ENCODE measurements around the gene CLIC1. TPM values are rescaled to one million over a fixed set of nuclear protein-coding genes. Genes with fewer than 3 reads are reported as not detected.

CLIC1 gene
- total RNA-seq, 4 donors from 2014 or later = 244 to 443 (median 336) TPM

GRCh38 chr6:31776485-31776988 is 40.2 kb upstream of the CLIC1 start:
- no peak for ATAC-seq (ENCODE audit: low FRiP score)
- no peak for TF ChIP-seq CTCF (IDR thresholded peaks at IDR 0.05)
- no peak for DNase-seq (ENCODE audit: low spot score)

- no peak for TF ChIP-seq CTCF (IDR thresholded peaks at IDR 0.05)
- ATAC-seq (ENCODE audit: low FRiP score) = no peak
Measured at GRCh38 chr6:31775633-31776484, 39.5 kb upstream of the CLIC1 start.

GRCh38 chr6:31775184-31775583 is 38.9 kb upstream of the CLIC1 start:
- ATAC-seq (ENCODE audit: low FRiP score) = no peak
- TF ChIP-seq CTCF (IDR thresholded peaks at IDR 0.05) = no peak
- DNase-seq (ENCODE audit: low spot score) = no peak

More at GRCh38 chr6:31775633-31776484, 39.5 kb upstream of the CLIC1 start:
- no peak for DNase-seq (ENCODE audit: low spot score)

GRCh38 chr6:31771992-31772358 is 35.6 kb upstream of the CLIC1 start:
- ATAC-seq (ENCODE audit: low FRiP score) (no peak), DNase-seq (ENCODE audit: low spot score) (no peak)
- no peak for TF ChIP-seq CTCF (IDR thresholded peaks at IDR 0.05)

- no peak for TF ChIP-seq CTCF (IDR thresholded peaks at IDR 0.05)
- DNase-seq (ENCODE audit: low spot score) = no peak
Measured at GRCh38 chr6:31770860-31771259, 34.5 kb upstream of the CLIC1 start.

GRCh38 chr6:31769684-31770371 is 33.5 kb upstream of the CLIC1 start:
- DNase-seq (ENCODE audit: low spot score) (peak; percentile 71), ATAC-seq (ENCODE audit: low FRiP score) (no peak)
- TF ChIP-seq CTCF (IDR thresholded peaks at IDR 0.05) = no peak

More at GRCh38 chr6:31770860-31771259, 34.5 kb upstream of the CLIC1 start:
- no peak for ATAC-seq (ENCODE audit: low FRiP score)

Data from omental fat pad (tissue), 4 donors.